Osteocyte (in vitro differentiated cells): ENCODE results near the gene METTL26. TPM values are rescaled to one million over a fixed set of nuclear protein-coding genes. Genes with fewer than 3 reads are reported as not detected.

Experiments
- DNase-seq: peaks from one replicate; pipeline ENCODE4 v3.0.0; 2021; ENCODE audit warnings: mixed read lengths; ENCODE audit not compliant: unreplicated experiment; ENCODE audit errors: extremely low spot score
- H3K27ac Mint-ChIP-seq: one replicate; pipeline ENCODE4 v1.8.0; 2021; ENCODE audit warnings: mild to moderate bottlenecking, mixed read lengths; ENCODE audit not compliant: unreplicated experiment
- H3K27me3 Mint-ChIP-seq: one replicate; pipeline ENCODE4 v1.8.0; 2021; ENCODE audit warnings: mixed read lengths; ENCODE audit not compliant: unreplicated experiment
- H3K36me3 Mint-ChIP-seq: one replicate; pipeline ENCODE4 v1.8.0; 2021; ENCODE audit warnings: mixed read lengths; ENCODE audit not compliant: unreplicated experiment
- H3K4me1 Mint-ChIP-seq: one replicate; pipeline ENCODE4 v1.8.0; 2021; ENCODE audit warnings: mixed read lengths; ENCODE audit not compliant: unreplicated experiment
- H3K4me3 Mint-ChIP-seq: one replicate; pipeline ENCODE4 v1.8.0; 2021; ENCODE audit warnings: mild to moderate bottlenecking, moderate library complexity, mixed read lengths; ENCODE audit not compliant: unreplicated experiment
- H3K9me3 Mint-ChIP-seq: one replicate; pipeline ENCODE4 v1.8.0; 2021; ENCODE audit warnings: mixed read lengths; ENCODE audit not compliant: unreplicated experiment
- total RNA-seq: library from RNA; stranded (reverse); gene quantifications from 2 replicates; pipeline ENCODE4 v1.2.1, GENCODE V29; 2021
- TF ChIP-seq, protein P1 (sequence below): fragments of 200-600 bp; sonication (generic); IDR thresholded peaks from 2 replicates; pipeline ENCODE4 v1.5.0; 2021; ENCODE audit warnings: antibody characterized with exemption, mild to moderate bottlenecking, moderate library complexity

METTL26 gene
- total RNA-seq, 1 donor from 2014 or later, result 69.8 TPM

GRCh38 chr16:679814-680624 lies 43.9 kb upstream of the METTL26 start, which contains the start of gene STUB1:
TSS of gene STUB1 (plus strand) at chr16:680410. CDS start at chr16:680526, 116 bp downstream.
- TF ChIP-seq, protein P1, sequence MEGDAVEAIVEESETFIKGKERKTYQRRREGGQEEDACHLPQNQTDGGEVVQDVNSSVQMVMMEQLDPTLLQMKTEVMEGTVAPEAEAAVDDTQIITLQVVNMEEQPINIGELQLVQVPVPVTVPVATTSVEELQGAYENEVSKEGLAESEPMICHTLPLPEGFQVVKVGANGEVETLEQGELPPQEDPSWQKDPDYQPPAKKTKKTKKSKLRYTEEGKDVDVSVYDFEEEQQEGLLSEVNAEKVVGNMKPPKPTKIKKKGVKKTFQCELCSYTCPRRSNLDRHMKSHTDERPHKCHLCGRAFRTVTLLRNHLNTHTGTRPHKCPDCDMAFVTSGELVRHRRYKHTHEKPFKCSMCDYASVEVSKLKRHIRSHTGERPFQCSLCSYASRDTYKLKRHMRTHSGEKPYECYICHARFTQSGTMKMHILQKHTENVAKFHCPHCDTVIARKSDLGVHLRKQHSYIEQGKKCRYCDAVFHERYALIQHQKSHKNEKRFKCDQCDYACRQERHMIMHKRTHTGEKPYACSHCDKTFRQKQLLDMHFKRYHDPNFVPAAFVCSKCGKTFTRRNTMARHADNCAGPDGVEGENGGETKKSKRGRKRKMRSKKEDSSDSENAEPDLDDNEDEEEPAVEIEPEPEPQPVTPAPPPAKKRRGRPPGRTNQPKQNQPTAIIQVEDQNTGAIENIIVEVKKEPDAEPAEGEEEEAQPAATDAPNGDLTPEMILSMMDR, result no peak
- peaks cover 24% of the 10 kb centered on the region for H3K4me1 Mint-ChIP-seq
- H3K9me3 Mint-ChIP-seq, result no peaks in the 10 kb centered on the region
- peak within 1 kb of the TSS; percentile 81 for H3K4me3 Mint-ChIP-seq
- H3K27me3 Mint-ChIP-seq, result no peaks in the 10 kb centered on the region
- DNase-seq, result peak; percentile 97
- peaks cover 11% of the 10 kb centered on the region for H3K36me3 Mint-ChIP-seq
- peak within 1 kb of the TSS; percentile 88 for H3K27ac Mint-ChIP-seq

GRCh38 chr16:678858-679813 lies 43.0 kb upstream of the METTL26 start:
- H3K9me3 Mint-ChIP-seq, result no peaks in the 10 kb centered on the region
- H3K4me3 Mint-ChIP-seq, result peak overlapping the region; percentile 77
- peaks cover 28% of the 10 kb centered on the region for H3K4me1 Mint-ChIP-seq
- TF ChIP-seq, protein P1, result no peak
- no peak for DNase-seq
- H3K36me3 Mint-ChIP-seq, result peaks cover 11% of the 10 kb centered on the region
- peak overlapping the region; percentile 88 for H3K27ac Mint-ChIP-seq
- H3K27me3 Mint-ChIP-seq, result no peaks in the 10 kb centered on the region

DNA sequence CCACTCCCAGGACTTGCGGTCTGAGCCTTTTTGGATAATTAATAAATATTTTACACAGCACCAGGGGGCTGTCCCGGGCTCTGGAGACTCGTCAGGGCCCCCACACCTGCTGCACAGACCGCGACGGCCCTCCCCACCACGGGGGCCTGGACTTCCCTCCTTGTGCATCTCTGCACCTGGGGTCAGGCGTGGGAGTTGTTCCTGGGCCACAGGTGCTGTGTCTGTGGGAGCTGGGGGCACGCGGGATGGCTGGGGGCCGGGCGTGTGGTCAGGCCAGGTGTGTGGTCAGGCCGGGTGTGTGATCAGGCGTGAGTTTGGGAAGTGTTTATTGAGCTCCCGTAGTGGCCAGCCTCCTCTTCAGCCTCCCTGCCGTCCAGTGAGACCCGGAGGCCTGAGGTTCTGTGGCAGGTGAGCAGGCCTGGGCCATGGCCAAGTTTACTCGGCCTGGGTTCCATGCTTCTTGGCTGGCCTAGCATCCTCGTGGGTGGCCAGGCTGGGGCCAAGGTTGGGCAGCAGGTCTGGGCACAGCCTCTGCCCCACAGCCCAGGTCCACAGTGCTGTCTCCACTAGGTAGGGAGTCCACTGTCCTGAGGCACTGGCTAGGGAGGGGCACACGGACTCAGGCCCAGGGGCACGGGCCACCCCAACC lies 42.2 kb upstream of the METTL26 start:
- no peak overlapping the region for H3K27ac Mint-ChIP-seq
- DNase-seq, result no peak
- H3K27me3 Mint-ChIP-seq, result no peaks in the 10 kb centered on the region
- TF ChIP-seq, protein P1, result no peak
- H3K36me3 Mint-ChIP-seq, result peaks cover 11% of the 10 kb centered on the region
- H3K9me3 Mint-ChIP-seq, result no peaks in the 10 kb centered on the region
- peaks cover 26% of the 10 kb centered on the region for H3K4me1 Mint-ChIP-seq
- H3K4me3 Mint-ChIP-seq, result no peak overlapping the region

GRCh38 chr16:677316-678190 lies 41.4 kb upstream of the METTL26 start:
- H3K9me3 Mint-ChIP-seq, result no peaks in the 10 kb centered on the region
- H3K27ac Mint-ChIP-seq, result no peak overlapping the region
- peaks cover 12% of the 10 kb centered on the region for H3K36me3 Mint-ChIP-seq
- H3K4me3 Mint-ChIP-seq, result no peak overlapping the region
- peaks cover 23% of the 10 kb centered on the region for H3K4me1 Mint-ChIP-seq
- no peaks in the 10 kb centered on the region for H3K27me3 Mint-ChIP-seq
- TF ChIP-seq, protein P1, result no peak
- DNase-seq, result no peak
